ENCODE measurements around the gene PCDHGA1.
"Not testable (repeated sequence)": the region's sequence is repeated elsewhere in the genome, so short reads cannot be mapped to it uniquely, and the experiment has no call there.

The PCDHGA1 gene

GRCh38 chr5:141420855-141421488 lies 90.7 kb downstream of the PCDHGA1 start, which contains the start of gene PCDHGA11:
PCDHGA11 (plus strand) TSS chr5:141421051; CDS start chr5:141421228, 177 bp downstream.
- peak within 1 kb of the TSS; percentile 61 for H3K4me3 ChIP-seq (ENCODE audit: low read length)
- peak; percentile 65 for TF ChIP-seq CTCF (conservative IDR thresholded peaks at IDR 0.05; ENCODE audit: low read length)
- DNase-seq (ENCODE audit: low read depth), result peak; percentile 63

- DNase-seq (ENCODE audit: low read depth), result no peak
- H3K4me3 ChIP-seq (ENCODE audit: low read length), result peak overlapping the region; percentile 61
- TF ChIP-seq CTCF (conservative IDR thresholded peaks at IDR 0.05; ENCODE audit: low read length), result no peak
Measured at GRCh38 chr5:141421489-141421855, 91.2 kb downstream of the PCDHGA1 start.

GRCh38 chr5:141422742-141423291 lies 92.5 kb downstream of the PCDHGA1 start:
- no peak for TF ChIP-seq CTCF (conservative IDR thresholded peaks at IDR 0.05; ENCODE audit: low read length)
- no peak for DNase-seq (ENCODE audit: low read depth)
- H3K4me3 ChIP-seq (ENCODE audit: low read length), result no peak overlapping the region

GRCh38 chr5:141427783-141428426 lies 97.6 kb downstream of the PCDHGA1 start:
- no peak for TF ChIP-seq CTCF (conservative IDR thresholded peaks at IDR 0.05; ENCODE audit: low read length)
- H3K4me3 ChIP-seq (ENCODE audit: low read length), result no peak overlapping the region
- no peak for DNase-seq (ENCODE audit: low read depth)

GRCh38 chr5:141430332-141431113 lies 100.2 kb downstream of the PCDHGA1 start, which contains the start of gene PCDHGA12:
PCDHGA12 (plus strand) TSS chr5:141430507; CDS start chr5:141430760, 253 bp downstream.
- H3K4me3 ChIP-seq (ENCODE audit: low read length), result peak within 1 kb of the TSS; percentile 54
- DNase-seq (ENCODE audit: low read depth), result peak; percentile 92
- TF ChIP-seq CTCF (conservative IDR thresholded peaks at IDR 0.05; ENCODE audit: low read length), result peak; percentile 75

GRCh38 chr5:141431286-141431685 lies 101.0 kb downstream of the PCDHGA1 start:
- peak overlapping the region; percentile 54 for H3K4me3 ChIP-seq (ENCODE audit: low read length)
- no peak for TF ChIP-seq CTCF (conservative IDR thresholded peaks at IDR 0.05; ENCODE audit: low read length)
- DNase-seq (ENCODE audit: low read depth), result peak; percentile 18

- H3K4me3 ChIP-seq (ENCODE audit: low read length); DNase-seq (ENCODE audit: low read depth): not testable (repeated sequence)
Measured at GRCh38 chr5:141432308-141432707, 102.0 kb downstream of the PCDHGA1 start.

GRCh38 chr5:141432726-141433125 lies 102.4 kb downstream of the PCDHGA1 start:
- H3K4me3 ChIP-seq (ENCODE audit: low read length); DNase-seq (ENCODE audit: low read depth): not testable (repeated sequence)
